ENCODE measurements around the gene RPS6KA2.
"Not testable (repeated sequence)": the region's sequence is repeated elsewhere in the genome, so short reads cannot be mapped to it uniquely, and the experiment has no call there.

The RPS6KA2 gene

GRCh38 chr6:166635013-166635970 is 8.2 kb upstream of the RPS6KA2 start:
- DNase-seq (ENCODE audit: low read depth), result no peak

- not testable (repeated sequence) for DNase-seq (ENCODE audit: low read depth)
Observed at GRCh38 chr6:166634581-166634980, 7.5 kb upstream of the RPS6KA2 start.

- DNase-seq (ENCODE audit: low read depth), result no peak
Observed at GRCh38 chr6:166633732-166634535, 6.9 kb upstream of the RPS6KA2 start.

- no peak for DNase-seq (ENCODE audit: low read depth)
Observed at GRCh38 chr6:166632731-166633130, 5.7 kb upstream of the RPS6KA2 start.

- DNase-seq (ENCODE audit: low read depth), result no peak
Observed at GRCh38 chr6:166630462-166630861, 3.4 kb upstream of the RPS6KA2 start.

- no peak for DNase-seq (ENCODE audit: low read depth)
Observed at GRCh38 chr6:166629628-166630027, 2.6 kb upstream of the RPS6KA2 start.

- no peak for DNase-seq (ENCODE audit: low read depth)
Observed at GRCh38 chr6:166627875-166628801, 1.1 kb upstream of the RPS6KA2 start.

GRCh38 chr6:166626177-166627032 is 646 bp downstream of the RPS6KA2 start:
- no peak for DNase-seq (ENCODE audit: low read depth)

GRCh38 chr6:166625356-166625755 is 1.7 kb downstream of the RPS6KA2 start:
- no peak for DNase-seq (ENCODE audit: low read depth)

- DNase-seq (ENCODE audit: low read depth), result no peak
Observed at GRCh38 chr6:166624275-166624674, 2.8 kb downstream of the RPS6KA2 start.

GRCh38 chr6:166623318-166623717 is 3.7 kb downstream of the RPS6KA2 start:
- no peak for DNase-seq (ENCODE audit: low read depth)

- no peak for DNase-seq (ENCODE audit: low read depth)
Observed at GRCh38 chr6:166621114-166621540, 5.9 kb downstream of the RPS6KA2 start.

GRCh38 chr6:166620478-166621113 is 6.5 kb downstream of the RPS6KA2 start:
- no peak for DNase-seq (ENCODE audit: low read depth)

- DNase-seq (ENCODE audit: low read depth), result no peak
Observed at GRCh38 chr6:166619912-166620311, 7.1 kb downstream of the RPS6KA2 start.

GRCh38 chr6:166618866-166619761 is 7.9 kb downstream of the RPS6KA2 start:
- no peak for DNase-seq (ENCODE audit: low read depth)

- no peak for DNase-seq (ENCODE audit: low read depth)
Observed at GRCh38 chr6:166618251-166618650, 8.8 kb downstream of the RPS6KA2 start.

GRCh38 chr6:166617359-166617758 is 9.7 kb downstream of the RPS6KA2 start:
- no peak for DNase-seq (ENCODE audit: low read depth)

GRCh38 chr6:166616261-166617238 is 10.5 kb downstream of the RPS6KA2 start:
- DNase-seq (ENCODE audit: low read depth), result no peak

Data from stimulated activated CD8-positive, alpha-beta memory T cell treated with anti-CD3 and anti-CD28 coated beads, Interleukin-12 subunit alpha, Interleukin-12 subunit beta, amount 100 ng/mL, for 1 hour (primary cell).